GM19240 (cell line): ENCODE data around the gene OR10AG1.

Experiments
- DNase-seq: peaks from one replicate; pipeline ENCODE4 v3.0.0; 2011; ENCODE audit warnings: low spot score; ENCODE audit not compliant: insufficient read length

OR10AG1 gene

GRCh38 chr11:55969845-55970244 lies at the start of gene OR10AG1:
Gene OR10AG1 (minus strand): TSS chr11:55969945. CDS start chr11:55969907, 38 bp downstream.
- DNase-seq, result no peak

DNA sequence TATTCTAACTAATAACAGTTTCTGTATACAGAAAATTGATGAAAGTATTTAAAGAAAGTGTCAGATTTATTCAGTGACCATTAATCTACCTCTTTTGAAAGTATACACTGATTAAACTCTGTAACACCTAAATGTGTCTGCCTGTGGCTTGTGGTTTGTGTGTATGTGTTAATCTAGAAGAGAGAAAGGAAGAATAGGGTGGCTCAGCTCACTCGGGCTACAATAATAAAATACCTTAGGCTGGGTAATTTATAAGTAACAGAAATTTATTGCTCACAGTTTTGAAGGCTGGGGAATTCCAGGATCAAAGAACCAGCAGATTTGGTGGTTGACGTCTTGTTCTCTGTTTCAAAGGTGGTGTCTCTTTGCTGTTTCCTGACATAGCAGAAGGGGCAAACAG lies 44.1 kb upstream of the OR10AG1 start:
- no peak for DNase-seq

DNA sequence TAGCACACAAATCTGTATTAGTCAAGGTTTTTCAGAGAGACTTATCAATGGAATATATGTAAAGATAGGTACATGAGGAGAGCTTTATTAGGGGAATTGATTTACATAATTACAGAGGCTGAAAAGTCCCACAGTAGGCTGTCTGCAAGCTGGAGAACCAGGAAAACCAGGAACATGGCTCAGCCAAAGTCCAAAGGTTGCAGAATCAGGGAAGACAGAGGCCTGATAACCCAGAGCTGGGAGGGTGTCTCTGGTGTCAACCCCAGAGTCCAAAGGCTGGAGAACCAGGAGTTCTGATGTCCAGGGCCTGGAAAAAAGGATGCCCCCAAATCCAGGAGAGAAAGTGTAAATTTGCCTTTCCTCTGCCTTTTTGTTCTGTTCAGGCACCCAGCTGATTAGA lies 41.0 kb upstream of the OR10AG1 start:
- DNase-seq, result no peak

- no peak for DNase-seq
Observed at GRCh38 chr11:55994525-55994924, 24.8 kb upstream of the OR10AG1 start, which contains the start of gene OR5F1. Gene OR5F1 (minus strand): TSS chr11:55994625. CDS start chr11:55994625, 0 bp downstream.

DNA sequence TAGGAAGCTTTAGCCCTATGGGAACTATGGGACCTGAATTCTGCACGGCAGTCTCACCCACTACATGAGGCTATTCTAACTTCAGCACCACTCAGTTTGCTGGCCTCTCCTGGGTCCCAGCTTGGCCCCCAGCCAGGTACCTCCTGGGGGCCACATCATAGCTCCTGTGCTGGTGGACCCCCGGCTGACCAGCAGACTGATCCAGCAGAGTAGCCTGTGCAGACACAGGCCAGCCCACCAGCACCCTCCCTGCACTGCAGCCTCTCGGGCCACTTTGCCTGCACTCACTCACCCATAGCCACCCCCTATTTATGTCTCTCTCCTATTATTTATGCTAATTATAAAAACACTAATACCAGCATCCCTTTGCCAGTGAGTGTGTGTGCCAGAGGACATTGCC lies 1.2 kb upstream of the OR10AG1 start:
- no peak for DNase-seq

DNA sequence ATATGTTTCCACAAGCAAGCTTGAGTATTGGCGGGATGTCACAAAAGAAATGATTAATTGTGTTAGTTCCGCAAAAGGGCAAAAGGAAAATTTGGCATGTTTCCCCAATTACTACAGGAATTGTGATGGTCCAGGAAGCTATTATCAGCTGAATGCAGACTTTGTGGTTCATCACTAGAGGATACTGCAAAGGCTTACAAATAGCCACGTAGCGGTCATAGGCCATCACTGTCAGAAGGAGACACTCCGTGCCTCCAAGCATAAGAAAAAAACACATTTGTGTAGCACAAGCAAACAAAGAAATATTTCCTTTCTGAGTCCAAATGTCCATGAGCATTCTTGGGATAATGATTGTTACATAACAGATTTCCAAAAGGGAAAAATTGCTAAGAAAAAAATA lies 1.8 kb downstream of the OR10AG1 start:
- no peak for DNase-seq

DNA sequence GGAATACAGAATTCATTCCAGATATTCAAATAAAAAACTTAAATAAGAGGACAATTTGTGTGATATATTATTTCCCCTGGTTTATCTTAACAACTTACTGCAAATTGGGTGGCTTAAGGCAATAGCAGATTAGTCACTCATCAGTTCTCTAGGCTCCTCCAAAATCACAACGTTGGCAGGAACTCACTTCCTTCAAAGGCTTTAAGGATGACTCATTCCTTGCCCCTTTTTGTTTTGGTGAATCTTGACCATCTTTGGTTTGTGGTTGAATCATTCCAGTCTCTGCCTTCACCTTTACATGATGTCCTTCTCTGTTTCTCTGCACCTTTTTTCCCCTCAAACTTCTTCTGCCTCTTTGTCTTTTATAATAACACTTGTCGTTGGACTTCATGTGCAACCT lies 3.4 kb downstream of the OR10AG1 start:
- DNase-seq, result no peak

GRCh38 chr11:55956521-55956920 lies 13.2 kb downstream of the OR10AG1 start:
- no peak for DNase-seq

DNA sequence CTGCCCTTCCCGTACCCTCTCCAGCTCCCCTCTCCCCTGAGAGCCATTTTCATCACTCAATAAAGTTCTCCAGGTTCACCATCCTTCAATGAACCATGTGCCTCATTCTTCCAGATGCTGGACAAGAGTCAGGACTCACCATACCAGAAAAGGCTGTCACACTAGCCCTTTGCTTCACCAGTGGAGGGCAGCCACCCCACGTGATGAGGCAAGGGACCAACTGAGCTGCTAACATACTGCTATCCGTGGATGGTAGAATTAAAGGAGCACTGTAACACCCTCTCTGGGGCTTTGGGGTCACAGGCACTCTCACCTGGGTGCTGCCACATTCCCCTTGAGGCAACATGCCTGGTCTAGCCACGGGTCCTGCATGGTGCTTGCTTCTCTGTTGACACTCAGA lies 20.4 kb downstream of the OR10AG1 start:
- DNase-seq, result no peak

DNA sequence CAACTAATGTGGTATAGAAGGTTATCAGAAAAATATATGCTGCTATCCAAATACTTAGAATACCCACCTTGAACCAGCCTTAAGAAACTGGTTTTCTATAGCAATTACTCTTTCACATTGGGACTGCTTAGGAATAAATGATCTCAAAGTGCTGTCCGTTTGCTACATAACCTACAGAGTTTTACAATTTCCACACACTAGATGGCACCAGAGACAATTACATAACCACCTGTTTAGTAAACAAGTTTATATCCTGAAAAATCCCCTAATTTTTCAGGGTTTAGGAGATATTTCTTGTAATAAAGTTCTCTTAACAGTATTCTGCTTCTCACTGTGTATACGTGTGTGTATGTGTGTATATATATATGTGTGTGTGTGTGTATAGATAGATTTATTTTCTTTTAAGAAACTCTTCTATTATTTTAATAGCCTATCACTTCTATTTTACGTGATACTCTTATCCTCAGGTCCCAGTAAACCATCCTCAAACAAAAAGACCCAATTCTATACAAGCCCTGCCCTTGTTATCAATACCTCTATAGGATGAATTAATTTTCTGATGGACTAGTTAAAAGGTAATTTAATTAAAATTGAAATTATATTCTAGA lies 26.9 kb downstream of the OR10AG1 start:
- no peak for DNase-seq

- DNase-seq, result no peak
Observed at GRCh38 chr11:55936300-55936699, 33.4 kb downstream of the OR10AG1 start, which contains the start of gene OR5I1. Gene OR5I1 (minus strand): TSS chr11:55936400. CDS start chr11:55936400, 0 bp downstream.

DNA sequence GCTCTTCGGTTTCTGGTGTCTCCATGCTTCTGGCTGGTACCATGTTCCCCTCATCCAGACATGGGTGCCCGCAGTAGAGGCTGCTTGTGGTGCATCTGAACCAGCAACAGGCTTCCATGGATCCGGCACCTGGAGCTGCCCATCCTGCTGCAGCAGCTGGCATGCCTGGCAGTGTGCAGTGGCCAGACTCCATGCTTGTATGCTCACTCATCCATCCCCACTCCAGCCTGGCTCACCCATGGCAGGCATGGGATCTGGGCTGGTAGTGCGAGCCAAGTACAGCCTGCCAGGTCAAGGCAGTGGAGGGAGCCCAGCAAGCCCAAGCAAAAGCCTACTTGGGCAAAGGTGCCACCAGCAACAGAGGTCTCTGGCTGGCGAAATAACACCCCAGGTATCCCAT lies 49.2 kb downstream of the OR10AG1 start:
- DNase-seq, result no peak
